Measurements from ENCODE around the gene GUCY2D. TPM values are rescaled to one million over a fixed set of nuclear protein-coding genes. Genes with fewer than 3 reads are reported as not detected.
A peak's percentile ranks its signal among the peaks of the same experiment; 100 is the strongest.

GUCY2D gene
- total and polyA plus RNA-seq, 7 donors: 0.04 TPM; not detected in 6

GRCh38 chr17:7982173-7982572 lies 20.2 kb upstream of the GUCY2D start:
- 79 to 86% methylated on average over 7 of the region's 7 CpGs for WGBS, 2 donors
- Histone ChIP-seq H3K4me3 (no peak overlapping the region), H3K27ac (no peak overlapping the region), H3K36me3 (no peaks in the 10 kb centered on the region), H3K9me3 (no peaks in the 10 kb centered on the region), H3K4me1 (no peaks in the 10 kb centered on the region), H3K27me3 (peaks cover 0 to 3% (median 0%) of the 10 kb centered on the region in 3 donors)
- TF ChIP-seq POLR2A (IDR thresholded peaks at IDR 0.05): no peak
- no peak for TF ChIP-seq EP300 (IDR thresholded peaks at IDR 0.05)
- TF ChIP-seq CTCF (IDR thresholded peaks at IDR 0.05): no peak
- TF ChIP-seq POLR2AphosphoS5 (IDR thresholded peaks at IDR 0.05): no peak
- intact Hi-C loops (cut with DNase I): loop anchor here (5.0 to 10.0 kb wide), 2 partner anchors 40 to 237 kb away; no protein-coding TSS in a partner anchor
- peak; percentile 12 for DNase-seq

GRCh38 chr17:7982666-7983065 lies 19.7 kb upstream of the GUCY2D start:
- WGBS, 2 donors: 88 to 91% methylated on average over 6 of the region's 6 CpGs
- Histone ChIP-seq H3K4me3 (no peak overlapping the region), H3K4me1 (no peaks in the 10 kb centered on the region), H3K36me3 (no peaks in the 10 kb centered on the region), H3K27ac (no peak overlapping the region), H3K9me3 (no peaks in the 10 kb centered on the region), H3K27me3 (peaks cover 0 to 3% (median 0%) of the 10 kb centered on the region in 3 donors)
- intact Hi-C loops (cut with DNase I): loop anchor here (5.0 to 10.0 kb wide), 2 partner anchors 40 to 238 kb away; no protein-coding TSS in a partner anchor
- no peak for TF ChIP-seq EP300 (IDR thresholded peaks at IDR 0.05)
- TF ChIP-seq POLR2AphosphoS5 (IDR thresholded peaks at IDR 0.05): no peak
- no peak for TF ChIP-seq POLR2A (IDR thresholded peaks at IDR 0.05)
- TF ChIP-seq CTCF (IDR thresholded peaks at IDR 0.05): no peak
- DNase-seq: peak; percentile 35

DNA sequence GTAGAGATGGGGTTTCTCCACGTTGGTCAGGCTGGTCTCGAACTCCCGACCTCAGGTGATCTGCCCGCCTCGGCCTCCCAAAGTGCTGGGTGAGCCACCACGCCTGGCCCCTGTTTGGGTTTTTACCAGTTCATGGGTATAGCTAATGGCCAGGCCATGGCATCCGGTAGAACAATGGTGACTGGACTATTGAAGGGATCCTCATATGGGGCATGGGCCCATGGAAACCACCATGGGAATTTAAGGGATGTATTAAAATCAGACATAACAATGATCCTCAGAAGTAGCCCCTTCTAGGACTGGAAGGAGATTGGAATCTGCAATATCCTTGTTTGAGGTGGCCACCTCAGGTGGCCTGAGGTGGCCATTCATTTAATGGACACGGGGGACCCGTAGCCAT lies 17.5 kb upstream of the GUCY2D start:
- Histone ChIP-seq H3K9me3 (no peaks in the 10 kb centered on the region), H3K36me3 (no peaks in the 10 kb centered on the region), H3K4me3 (no peak overlapping the region), H3K4me1 (peaks cover 0 to 5% (median 5%) of the 10 kb centered on the region in 4 donors), H3K27ac (no peak overlapping the region), H3K27me3 (peaks cover 0 to 3% (median 0%) of the 10 kb centered on the region in 3 donors)
- TF ChIP-seq POLR2AphosphoS5 (IDR thresholded peaks at IDR 0.05) (no peak), CTCF (IDR thresholded peaks at IDR 0.05) (no peak), POLR2A (IDR thresholded peaks at IDR 0.05) (no peak), EP300 (IDR thresholded peaks at IDR 0.05) (no peak)
- intact Hi-C loops (cut with DNase I): loop anchor here (5.0 to 10.0 kb wide), 2 partner anchors 43 to 240 kb away; no protein-coding TSS in a partner anchor
- peak; percentile 15 for DNase-seq
- 89 to 90% methylated on average over 9 of the region's 9 CpGs for WGBS, 2 donors

DNA sequence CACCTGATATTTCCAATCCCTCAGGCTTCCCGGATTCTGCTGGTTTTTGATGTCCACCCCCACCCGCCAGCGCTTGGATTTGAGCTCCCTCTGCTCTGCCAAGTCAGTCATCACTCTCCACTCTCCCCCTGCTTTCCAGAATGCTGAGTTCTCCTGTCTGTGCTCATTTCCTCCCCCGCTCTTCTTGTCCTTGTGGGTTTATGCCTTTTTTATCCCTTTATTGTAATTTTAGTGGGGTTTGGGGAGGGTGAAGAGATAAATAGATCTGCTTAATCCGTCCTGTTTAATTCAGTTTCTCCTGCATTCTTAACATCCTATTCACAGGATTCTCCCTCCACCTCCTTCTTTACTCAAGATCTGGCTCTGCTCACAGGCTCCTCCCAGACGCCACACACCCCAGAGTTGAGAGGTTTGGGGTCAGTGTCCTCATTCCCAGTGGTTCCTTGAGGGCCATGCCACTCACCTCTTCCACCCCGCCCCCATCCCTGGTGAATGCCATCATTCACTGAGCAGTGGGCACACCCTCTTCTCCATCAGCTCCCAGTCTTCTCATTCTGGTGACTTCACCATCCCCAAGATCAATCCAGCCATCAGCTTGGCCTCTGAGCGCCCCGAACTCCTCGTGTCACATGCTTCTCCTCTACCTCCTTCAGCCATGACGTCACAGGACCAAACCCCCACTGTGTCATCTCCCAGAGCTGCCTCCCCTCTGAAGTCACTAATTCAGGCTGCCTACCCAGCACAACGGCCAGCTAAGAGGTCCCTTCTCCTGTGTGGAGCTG lies 15.1 kb upstream of the GUCY2D start:
- H3K27ac ChIP-seq: no peak overlapping the region
- no peak for TF ChIP-seq EP300 (IDR thresholded peaks at IDR 0.05)
- TF ChIP-seq POLR2AphosphoS5 (IDR thresholded peaks at IDR 0.05): no peak
- no peak for TF ChIP-seq POLR2A (IDR thresholded peaks at IDR 0.05)
- no peak for TF ChIP-seq CTCF (IDR thresholded peaks at IDR 0.05)
- no peaks in the 10 kb centered on the region for H3K9me3 ChIP-seq
- WGBS, 2 donors: 81 to 83% methylated on average over 12 of the region's 12 CpGs
- no peaks in the 10 kb centered on the region for H3K36me3 ChIP-seq
- no peak overlapping the region for H3K4me3 ChIP-seq
- DNase-seq: peak; percentile 61
- H3K4me1 ChIP-seq: peaks cover 0 to 12% (median 8%) of the 10 kb centered on the region in 4 donors
- H3K27me3 ChIP-seq: peaks cover 0 to 8% (median 0%) of the 10 kb centered on the region in 3 donors
- intact Hi-C loops (cut with DNase I): loop anchor here (10.0 kb wide), 1 partner anchor 243 kb away; no protein-coding TSS in a partner anchor

All from sigmoid colon (tissue), 7 donors.